ENCODE data around the gene GMEB1.
"Not testable (repeated sequence)": the region's sequence is repeated elsewhere in the genome, so short reads cannot be mapped to it uniquely, and the experiment has no call there.

GMEB1 gene

DNA sequence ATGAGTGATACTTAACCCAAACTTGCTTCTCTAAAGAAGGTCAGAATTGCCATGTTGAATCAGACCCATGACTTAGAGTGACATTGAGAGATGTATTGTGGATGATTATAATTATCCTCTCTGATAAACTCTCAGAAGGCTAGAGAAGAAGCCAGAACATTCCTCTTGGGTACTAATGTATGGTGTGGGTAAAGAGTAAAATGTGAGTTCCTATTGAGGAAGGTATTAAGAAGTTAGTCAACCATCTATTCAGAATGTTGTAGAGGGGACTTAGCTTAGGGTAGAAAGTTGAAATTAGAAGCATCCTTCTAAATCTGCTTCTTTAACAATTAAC lies 7.3 kb downstream of the GMEB1 start:
- no peak for DNase-seq

DNA sequence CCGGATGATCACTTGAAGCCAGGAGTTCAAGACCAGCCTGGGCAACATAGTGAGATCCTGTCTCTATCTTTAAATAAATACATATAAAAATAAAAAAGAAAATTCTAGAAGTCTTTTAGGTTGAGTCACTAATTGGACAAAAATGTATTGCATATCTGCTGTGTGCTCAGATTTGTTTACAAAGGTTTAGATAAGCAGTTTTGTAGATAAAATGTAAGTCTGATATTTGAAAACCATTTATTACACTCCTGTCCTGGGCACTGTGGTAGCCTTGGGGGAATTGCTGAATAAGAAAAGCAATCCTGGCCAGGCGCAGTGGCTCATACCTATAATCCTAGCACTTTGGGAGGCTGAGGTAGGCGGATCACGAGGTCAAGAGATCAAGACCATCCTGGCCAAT lies 11.6 kb downstream of the GMEB1 start:
- no peak for DNase-seq

DNA sequence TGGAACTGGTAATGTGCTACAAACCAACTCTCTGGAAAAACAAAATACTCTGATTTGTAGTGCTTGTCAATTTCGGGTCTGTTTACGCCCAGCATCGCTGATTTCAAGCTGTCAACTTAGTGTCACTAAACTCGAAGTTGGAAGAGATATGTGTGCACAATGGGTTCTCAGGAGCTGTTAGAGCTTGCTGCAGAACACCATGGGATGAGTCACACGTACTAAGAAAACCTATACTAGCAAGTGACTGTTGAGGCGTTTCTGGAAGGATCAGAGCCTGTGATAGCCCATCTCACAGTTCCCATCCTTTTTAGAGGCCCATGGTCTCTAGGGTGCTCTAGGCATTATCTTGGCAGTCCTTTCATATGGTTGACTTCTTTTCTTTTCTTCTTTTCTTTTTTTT lies 14.3 kb downstream of the GMEB1 start:
- no peak for DNase-seq

DNA sequence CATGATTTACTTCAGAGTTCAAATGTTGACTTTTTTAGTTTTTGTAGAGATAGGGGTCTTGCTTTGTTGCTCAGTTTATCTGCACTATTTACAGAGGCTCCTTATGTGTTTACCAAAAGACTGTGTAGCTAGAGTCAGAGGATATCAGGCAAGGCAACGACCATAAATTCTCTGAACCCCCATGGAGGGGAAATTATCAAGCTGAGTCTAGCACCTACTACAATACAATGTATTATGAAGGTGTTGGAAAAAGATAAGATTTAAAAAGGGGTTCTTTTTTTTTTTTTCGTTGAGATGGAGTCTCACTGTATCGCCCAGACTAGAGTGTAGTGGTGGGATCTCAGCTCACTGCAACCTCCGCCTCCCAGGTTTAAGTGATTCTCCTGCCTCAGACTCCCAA lies 16.4 kb downstream of the GMEB1 start:
- no peak for DNase-seq

DNA sequence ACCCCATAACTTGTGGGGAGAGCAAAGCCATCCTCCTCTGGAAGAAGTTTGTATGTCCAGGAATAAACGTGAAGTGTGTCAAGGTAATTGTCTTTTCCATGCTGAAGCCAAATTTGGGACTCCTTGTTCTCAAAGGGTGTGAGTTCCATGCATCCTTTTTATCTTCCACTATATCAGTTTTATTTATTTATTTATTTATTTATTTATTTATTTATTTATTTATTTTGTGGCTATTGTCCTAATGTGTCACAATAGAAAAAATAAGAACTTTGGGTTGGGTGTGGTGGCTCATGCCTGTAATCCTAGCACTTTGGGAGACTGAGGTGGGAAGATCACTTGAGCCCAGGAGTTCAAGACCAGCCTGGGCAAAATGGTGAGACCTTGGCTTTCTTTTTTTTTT lies 23.0 kb downstream of the GMEB1 start:
- DNase-seq, result not testable (repeated sequence)

DNA sequence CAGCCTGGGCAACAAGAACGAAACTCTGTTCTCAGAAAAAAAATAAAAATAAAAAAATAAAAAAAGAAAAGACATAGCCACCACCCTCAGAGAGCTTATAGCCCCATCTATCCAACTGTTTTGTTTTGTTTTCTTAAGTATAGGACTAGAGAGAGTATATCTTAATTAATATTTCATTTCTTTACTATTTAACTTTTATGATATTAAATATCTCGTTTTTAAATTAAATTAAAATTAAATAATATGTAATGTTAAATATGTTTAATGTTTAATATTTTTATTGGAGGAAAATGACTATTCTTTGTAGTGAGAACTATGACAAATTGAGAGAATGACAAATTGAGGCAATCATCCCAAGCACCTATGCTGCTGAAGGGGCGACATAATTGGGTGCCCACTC lies 35.0 kb downstream of the GMEB1 start:
- DNase-seq, result no peak

DNA sequence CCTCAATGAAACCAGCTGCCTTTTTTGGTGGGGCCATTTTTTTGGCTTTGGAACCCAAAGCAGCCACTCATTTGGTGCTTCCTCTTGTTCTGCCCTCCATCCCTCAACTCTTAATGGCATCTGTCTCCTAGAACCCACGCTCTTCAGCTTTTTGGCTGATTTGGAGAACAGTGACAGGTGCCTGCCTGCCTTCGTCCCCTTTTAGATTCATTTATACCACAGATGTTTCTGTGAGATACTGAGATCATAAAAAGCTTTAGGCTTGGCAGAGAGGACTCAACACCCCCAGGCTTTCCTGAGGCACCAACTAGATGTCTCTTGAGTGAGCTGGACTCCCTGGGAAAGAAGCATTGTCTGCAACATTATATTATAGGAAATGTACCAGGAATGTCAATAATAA lies 47.8 kb downstream of the GMEB1 start:
- no peak for DNase-seq

DNA sequence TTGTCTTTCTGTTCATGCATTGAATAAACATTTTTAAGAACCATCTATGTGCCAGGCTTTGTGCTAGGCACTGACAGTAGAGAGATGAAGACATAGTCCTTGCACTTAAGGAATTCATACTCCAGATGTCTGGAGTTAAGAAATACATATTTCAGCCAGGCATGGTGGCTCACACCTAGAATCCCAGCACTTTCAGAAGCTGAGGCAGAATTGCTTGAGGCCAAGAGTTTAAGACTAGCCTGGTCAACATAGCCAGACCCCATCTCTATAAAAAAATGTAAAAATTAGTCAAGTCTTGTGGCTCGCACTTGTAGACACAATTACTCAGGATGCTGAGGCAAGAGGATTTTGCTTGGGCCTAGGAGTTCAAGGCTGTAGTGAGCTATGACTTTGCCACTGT lies 49.6 kb downstream of the GMEB1 start:
- DNase-seq, result no peak

DNA sequence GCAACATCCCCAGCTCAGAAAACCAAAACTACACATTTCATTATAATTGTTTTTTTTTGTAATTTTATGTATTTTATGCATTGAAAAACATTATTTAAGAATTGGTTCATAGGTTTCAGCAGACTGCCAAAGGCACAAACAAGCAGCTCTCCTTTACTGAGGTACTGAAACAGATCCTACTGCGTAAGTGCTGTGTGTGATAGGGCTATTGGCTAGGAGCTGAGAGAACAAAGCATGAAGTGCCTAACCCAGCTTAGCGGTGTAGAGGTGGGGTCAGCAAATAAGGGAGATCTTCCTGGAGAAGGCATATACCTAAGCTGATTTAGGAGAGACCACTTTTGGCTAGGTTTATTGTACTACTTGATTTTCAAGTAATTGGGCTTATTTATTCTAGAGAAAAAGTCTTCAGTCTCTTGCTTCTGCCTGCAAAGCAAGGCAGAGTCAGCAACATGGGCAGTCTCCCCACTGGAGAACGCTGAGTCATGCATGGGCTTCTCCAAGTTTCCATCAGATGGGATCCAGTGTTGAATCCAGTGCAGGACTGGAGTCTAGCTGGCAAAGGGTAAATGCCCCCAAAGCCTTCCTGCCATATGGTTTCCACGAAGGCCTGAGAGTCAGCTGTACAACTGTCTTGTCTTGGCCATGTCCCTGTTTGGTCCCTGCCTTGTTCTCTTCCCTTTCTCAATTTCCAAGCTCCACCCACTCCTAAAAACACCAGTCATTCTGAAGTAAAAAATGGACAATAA lies 50.2 kb downstream of the GMEB1 start:
- no peak for DNase-seq

DNA sequence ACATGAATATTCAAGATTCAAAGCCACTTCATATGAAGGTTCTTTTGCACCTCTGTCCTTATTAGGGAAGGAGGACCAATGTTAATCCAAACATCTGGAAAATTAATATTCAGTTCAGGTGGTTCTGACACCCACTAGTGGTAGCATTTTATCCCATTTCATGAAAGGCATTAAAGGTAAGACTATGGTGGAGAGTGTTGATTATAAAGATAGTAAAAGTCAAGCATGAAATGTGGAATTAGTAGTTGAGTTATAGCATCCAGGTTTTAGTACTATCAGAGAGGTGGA lies 50.7 kb downstream of the GMEB1 start:
- DNase-seq, result no peak

DNA sequence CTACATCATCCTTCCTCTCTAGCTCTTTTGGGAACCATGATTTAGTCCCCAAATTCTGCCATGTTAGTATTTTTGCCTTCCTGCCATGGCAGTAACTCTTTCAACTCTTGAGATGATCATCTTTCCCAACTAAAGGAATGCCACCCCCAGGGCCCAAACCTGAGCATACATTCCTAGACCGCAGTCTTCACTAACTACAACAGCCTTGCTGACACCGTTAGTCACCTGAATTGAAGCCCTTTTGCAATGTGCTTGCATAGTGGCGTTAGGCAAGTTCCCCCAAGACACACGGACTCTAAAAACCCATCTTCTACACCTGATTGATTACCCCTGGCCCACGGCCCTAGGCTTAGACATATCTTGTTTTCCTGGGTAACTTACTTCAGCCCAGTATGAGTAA lies 51.8 kb downstream of the GMEB1 start:
- DNase-seq, result no peak

DNA sequence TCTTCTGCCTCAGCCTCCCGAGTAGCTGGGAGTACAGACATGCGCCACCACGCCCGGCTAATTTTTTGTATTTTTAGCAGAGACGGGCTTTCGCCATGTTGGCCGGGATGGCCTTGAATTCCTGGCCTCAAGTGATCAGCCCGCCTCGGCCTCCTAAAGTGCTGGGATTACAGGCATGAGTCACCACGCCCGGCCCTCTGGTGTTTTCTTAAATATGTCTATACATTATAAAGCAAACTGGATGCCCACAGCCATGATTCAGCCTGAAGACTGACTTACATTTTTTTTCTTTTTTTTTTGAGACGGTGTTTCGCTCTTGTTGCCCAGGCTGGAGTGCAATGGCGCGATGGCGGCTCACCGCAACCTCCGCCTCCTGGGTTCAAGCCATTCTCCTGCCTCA lies 53.3 kb downstream of the GMEB1 start:
- not testable (repeated sequence) for DNase-seq

DNA sequence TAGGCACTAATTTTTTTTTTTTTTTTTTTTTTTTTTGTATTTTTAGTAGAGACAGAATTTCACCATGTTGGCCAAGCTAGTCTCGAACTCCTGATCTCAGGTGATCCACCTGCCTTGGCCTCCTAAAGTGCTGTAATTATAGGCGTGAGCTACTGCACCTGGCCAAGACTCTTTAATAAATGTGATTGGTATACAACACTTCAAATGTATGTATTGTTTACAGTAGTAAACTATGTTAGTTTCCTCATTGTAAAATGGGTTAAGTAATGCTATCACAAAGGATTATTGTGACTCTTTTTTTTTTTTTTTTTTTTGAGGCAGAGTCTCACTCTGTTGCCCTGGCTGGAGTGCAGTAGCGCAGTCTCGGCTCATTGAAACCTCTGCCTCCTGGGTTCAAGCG lies 56.8 kb downstream of the GMEB1 start:
- DNase-seq, result not testable (repeated sequence)

DNA sequence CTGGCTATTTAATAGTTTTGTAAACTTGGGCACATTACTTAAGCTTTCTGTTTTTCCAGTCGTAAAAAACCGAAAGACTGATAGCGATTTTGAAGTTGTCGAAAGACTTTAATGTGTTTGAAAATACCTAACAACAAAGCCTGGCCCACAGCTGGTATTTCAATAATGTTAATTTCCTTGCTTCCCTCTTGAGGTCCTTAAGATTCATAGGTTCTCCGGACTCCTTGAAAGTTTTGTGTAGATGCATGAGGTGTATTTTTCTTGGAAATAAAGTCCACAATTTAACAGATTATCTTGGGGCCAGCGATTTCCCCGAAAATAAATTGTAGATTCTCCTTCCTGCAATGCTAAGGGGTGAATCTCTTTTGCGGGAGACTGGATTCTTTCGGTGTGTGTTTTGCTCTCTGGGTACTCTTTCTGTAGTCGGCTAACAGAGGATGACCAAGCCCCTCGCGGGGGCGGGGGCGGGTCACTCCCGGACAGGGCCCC lies 67.4 kb downstream of the GMEB1 start:
- no peak for DNase-seq

DNA sequence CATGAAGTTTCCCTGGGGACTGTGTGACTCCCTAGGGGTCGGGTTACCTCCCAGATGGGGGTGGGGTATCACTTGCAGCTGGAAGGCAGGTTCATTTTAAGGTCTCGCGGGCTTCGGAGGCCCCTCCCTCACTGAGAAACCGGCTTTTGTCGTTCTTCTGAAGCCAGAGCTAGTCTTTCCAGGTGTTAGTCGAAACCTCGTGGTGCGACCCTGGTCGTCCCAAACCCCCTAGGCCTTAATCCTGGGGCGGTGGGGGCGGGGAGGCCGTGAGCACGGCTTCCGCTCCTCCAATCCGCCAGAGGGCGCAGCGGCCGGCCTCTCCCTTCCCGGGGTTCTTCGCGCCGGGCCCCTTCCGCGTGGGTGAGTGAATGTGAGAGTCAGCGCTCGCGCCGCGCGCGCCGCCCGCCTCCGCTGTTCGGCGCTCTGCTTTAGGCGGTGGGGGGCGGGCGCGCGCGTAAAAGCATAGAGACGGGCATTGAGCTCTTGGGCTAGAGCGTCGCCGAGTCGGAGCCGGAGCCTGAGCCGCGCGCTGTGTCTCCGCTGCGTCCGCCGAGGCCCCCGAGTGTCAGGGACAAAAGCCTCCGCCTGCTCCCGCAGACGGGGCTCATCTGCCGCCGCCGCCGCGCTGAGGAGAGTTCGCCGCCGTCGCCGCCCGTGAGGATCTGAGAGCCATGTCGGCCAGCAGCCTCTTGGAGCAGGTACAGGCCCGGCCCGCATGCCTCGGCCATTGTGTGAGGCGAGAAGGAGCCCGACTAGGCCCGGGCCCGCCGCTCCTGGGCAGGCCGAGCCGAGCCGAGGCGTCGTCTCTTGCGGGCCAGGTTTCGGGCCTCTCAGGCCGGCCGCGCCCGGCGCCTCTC lies 68.1 kb downstream of the GMEB1 start, which contains the start of gene YTHDF2:
Gene YTHDF2, plus strand, starts transcription at position 491 of the 857 bp plus-strand sequence. Its CDS starts 181 bp downstream, at position 672.
- peak; percentile 98 for DNase-seq

DNA sequence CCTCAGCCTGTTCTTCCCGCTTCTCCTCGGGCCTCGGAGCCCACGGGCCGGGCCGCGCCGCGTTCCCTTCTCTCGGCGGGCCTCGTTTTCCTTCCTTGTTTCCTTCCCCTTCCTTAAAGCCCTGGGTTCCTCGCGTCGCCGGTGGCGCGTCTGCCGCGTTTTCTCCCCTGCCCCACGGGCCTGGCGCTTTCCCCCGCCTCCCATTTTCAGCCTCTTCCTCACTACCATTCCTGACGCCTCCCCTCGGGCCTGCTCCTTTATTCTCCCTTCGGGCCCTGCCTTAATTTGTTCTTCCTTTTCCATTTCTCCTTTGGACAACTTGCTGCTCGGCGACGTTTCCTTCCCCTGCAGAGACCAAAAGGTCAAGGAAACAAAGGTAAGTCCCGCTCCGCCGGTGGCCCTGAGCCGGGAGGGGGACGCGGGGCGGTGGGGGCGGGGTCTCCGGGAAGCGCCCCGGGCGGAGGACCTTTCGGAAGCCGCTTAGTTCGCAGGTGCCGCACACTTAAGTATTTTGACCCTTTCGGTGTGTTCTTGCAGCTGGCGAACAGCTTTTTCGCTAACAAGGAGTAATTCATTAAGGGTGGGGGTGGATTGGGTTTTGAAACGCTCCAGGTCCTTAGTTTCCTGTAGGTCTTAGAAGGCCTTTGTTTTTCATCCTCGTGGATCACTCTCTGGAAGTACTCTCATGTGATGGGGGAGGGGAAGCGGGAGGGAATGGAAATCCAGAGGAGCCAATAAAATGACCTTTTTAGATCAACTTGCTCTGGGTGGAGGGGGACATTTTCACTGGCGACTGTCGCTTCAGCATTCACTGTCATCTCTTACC lies 68.9 kb downstream of the GMEB1 start:
- peak; percentile 57 for DNase-seq

DNA sequence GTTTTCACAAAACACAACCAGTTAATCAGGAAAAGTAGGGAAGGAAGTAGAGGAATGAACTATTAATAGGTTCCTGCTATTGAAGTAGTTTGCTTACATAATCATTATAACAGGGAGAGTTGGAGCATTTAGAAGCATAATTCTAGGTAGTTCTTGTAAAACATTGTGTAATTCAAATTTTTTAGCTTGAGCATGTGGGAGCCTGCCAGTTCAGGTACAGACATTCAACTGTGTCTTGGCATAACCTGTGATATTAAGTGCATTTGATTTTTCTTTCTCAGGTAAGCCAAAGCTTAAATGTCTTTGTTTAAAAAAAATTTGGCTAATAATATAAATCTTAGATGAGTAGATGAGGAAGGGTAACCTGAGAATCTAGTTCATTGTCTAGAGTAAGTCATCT lies 71.5 kb downstream of the GMEB1 start:
- no peak for DNase-seq

DNA sequence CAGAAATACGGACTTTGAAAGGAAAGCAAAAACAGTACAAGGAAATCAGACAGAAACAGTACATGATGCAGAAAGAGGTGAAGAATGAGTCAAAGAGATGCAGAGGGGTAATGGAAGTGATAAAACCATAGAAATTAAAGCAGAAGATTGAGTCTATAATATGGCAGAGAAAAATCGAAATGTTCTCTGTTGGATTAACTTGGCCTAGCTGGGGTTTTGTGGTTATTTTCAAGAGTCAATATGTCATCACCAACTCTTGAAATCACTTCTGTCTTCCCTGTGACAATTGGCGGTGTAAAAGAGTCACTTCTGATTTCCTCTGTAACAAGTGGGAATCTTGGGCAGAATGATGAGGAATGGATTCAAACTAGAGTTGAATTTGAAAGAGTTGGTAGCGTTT lies 75.6 kb downstream of the GMEB1 start:
- no peak for DNase-seq

DNA sequence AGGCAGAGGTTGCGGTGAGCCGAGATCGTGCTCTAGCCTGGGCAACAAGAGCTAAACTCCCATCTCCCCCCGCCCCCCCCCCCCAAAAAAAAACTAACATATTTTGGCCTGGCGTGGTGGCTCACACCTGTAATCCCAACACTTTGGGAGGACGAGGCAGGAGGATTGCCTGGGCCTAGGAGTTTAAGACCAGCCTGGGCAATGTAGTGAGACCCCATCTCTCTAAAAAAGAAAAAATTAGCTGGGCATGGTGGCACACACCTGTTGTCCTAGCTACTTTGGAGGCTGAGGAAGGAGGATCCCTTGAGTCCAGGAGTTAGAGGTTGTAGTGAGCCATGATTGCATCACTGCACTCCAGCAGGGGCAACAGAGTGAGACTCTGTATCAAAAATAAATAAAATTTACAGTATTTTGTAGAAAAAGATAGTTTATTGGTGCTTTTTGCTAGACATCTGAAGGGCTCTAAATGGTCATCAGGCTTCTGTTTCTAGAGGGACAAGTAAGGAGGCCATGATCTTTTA lies 77.1 kb downstream of the GMEB1 start:
- no peak for DNase-seq

DNA sequence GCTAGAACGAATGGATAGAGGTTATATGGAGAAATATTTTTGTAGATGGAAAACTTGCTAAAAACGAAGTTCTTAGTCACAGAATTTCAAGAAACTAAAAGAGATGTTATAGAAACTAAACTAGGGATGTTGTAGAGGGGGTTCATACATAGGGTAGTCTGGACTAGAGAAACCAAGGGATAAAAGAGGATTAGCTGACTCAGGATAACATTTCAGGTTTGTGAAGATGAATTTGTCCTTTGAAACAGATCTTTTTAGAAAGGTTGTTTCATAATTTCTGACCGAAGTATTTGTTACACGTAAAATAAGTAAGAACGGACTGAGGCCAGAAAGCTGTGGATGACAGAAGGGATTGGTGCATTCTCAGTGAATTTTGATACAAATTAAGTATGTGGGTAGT lies 81.7 kb downstream of the GMEB1 start:
- DNase-seq, result no peak

DNA sequence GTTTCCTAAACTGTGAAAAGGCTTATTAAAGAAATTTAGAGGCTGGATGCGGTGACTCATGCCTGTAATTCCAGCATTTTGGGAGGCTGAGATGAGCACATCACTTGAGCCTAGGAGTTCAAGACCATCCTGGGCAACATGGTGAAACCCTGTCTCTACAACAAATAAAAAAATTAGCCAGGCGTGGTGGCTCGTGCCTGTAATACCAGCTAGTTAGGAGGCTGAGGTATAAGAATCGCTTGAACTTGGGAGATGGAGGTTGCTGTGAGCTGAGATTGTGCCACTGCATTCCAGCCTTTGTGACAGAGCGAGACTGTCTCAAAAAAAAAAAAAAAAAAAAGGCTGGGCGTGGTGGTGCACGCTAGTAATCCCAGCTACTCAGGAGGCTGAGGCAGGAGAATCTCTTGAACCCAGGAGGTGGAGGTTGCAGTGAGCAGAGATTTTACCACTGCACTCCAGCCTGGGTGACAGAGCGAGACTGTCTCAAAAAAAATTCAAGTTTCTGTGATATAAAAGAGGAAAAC lies 82.2 kb downstream of the GMEB1 start:
- not testable (repeated sequence) for DNase-seq

DNA sequence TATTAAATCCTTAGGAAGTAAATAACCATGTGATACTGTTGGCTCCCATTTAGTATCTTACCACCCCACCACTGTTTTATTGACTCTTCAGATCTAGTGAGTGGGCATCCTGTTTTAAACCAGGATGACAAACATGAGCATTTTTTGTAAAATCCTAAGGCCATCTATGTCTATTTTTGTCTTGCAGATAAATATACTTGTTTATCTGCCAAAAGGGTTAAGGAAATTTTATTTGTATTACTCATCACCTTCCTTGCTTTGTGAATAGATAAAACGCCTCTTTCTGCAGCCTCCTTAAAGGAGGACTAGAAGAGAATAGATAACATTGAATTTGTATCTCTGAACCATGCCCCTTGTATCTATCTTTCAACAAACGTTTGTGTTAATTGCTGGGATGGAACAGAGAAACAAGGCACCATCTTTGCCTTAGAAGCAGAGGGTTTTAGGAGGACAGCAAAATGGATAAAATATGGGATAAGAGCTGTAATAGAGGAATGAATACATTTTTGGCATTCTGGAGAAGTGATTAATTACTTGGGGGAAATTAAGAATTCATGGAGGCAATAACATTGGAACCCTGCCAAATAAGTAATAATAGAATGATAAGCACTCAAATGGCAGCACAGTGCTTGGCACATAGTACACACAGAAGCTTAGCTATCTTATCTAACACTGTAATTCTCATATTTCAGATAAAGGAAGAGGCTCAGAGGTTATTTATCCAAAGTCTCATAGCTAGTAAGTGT lies 82.9 kb downstream of the GMEB1 start:
- DNase-seq, result no peak
